Brain microvascular endothelial cell (primary cell): ENCODE measurements around the gene TMEM60.

Experiments
- DNase-seq: peaks from one replicate; pipeline ENCODE4 v3.0.0-alpha.2; 2020
- H3K27ac ChIP-seq: fragments of 250-450 bp; sonication (Bioruptor Pico); 2 replicates; pipeline ENCODE4 v1.5.1; 2020; ENCODE audit warnings: mild to moderate bottlenecking, moderate library complexity
- H3K27me3 ChIP-seq: fragments of 250-450 bp; sonication (Bioruptor Pico); replicated peaks from 2 replicates; pipeline ENCODE4 v1.5.1; 2020; ENCODE audit warnings: mild to moderate bottlenecking
- H3K36me3 ChIP-seq: fragments of 250-450 bp; sonication (Bioruptor Pico); replicated peaks from 2 replicates; pipeline ENCODE4 v1.5.1; 2020; ENCODE audit warnings: mild to moderate bottlenecking
- H3K4me3 ChIP-seq: 2 replicates; pipeline ENCODE4 v1.5.1; 2011; ENCODE audit warnings: low read depth, mild to moderate bottlenecking, control low read depth, low read length, moderate library complexity
- in situ Hi-C: cut with HindIII; loops from 2 replicates; pipeline ENCODE4 v1.10.0; 2017; ENCODE audit warnings: low sequenced_read_pairs, low pct_ligation_motif_present
- TF ChIP-seq, protein P1 (sequence below): IDR thresholded peaks from 2 replicates; pipeline ENCODE4 v1.5.1; 2011; ENCODE audit warnings: low read depth, mild to moderate bottlenecking, moderate library complexity, low read length, control low read depth, inconsistent platforms; ENCODE audit errors: missing control alignments

The TMEM60 gene

DNA sequence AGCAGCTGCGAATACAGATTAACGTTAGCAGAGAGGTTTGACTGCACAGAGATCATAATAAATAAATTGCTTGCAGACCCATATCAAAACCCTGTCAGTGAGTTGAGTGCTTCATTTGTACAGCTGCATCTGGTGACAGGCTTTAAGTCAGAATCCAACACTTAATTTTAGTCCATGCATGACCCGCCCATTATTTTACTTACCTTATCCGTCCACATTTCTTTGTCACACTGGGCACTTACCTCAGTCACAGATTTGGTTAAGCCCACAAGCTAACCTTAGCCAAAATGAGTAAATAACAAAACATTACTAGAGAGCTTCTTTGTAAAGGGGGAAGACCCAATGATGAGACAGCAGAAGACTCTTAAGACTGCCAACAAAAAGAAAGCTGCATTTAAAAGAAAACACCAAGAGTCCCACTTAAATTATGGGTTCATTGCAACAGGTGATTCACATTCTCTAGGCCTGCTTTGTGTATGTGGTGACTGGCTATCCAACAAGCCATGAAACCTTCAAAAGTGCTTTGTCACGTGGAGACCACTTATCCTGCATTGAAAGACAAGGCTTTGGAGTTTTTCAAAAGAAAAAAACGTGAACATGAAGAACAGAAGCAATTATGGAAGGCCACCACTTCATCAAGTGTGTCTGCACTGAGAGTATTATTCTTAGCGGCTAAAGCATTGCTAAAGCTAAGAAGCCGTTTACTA lies 32.6 kb upstream of the TMEM60 start:
- Histone ChIP-seq H3K27ac (no peak overlapping the region), H3K4me3 (no peak overlapping the region), H3K36me3 (no peaks in the 10 kb centered on the region), H3K27me3 (no peaks in the 10 kb centered on the region)
- TF ChIP-seq, protein P1, sequence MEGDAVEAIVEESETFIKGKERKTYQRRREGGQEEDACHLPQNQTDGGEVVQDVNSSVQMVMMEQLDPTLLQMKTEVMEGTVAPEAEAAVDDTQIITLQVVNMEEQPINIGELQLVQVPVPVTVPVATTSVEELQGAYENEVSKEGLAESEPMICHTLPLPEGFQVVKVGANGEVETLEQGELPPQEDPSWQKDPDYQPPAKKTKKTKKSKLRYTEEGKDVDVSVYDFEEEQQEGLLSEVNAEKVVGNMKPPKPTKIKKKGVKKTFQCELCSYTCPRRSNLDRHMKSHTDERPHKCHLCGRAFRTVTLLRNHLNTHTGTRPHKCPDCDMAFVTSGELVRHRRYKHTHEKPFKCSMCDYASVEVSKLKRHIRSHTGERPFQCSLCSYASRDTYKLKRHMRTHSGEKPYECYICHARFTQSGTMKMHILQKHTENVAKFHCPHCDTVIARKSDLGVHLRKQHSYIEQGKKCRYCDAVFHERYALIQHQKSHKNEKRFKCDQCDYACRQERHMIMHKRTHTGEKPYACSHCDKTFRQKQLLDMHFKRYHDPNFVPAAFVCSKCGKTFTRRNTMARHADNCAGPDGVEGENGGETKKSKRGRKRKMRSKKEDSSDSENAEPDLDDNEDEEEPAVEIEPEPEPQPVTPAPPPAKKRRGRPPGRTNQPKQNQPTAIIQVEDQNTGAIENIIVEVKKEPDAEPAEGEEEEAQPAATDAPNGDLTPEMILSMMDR: no peak
- in situ Hi-C loops: no loop called here
- no peak for DNase-seq

DNA sequence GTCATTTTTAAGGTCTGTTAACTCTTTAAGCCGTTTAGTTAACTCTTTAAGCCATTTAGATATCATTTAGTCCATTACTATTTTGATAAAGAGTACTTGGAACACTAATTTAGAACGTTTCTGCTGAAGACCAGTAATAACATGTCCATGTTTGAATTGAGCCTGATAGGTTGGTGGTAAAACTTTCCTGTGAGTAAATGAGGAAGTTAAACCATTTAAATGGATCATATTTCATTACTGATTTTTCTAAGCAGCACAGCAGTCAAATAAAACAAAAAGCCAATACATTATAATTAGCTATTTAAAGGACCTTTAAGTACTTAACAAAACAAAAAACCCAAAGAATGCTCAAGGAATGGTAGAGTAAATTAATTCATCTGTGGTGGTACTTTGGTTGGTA lies 29.8 kb upstream of the TMEM60 start:
- DNase-seq: no peak

DNA sequence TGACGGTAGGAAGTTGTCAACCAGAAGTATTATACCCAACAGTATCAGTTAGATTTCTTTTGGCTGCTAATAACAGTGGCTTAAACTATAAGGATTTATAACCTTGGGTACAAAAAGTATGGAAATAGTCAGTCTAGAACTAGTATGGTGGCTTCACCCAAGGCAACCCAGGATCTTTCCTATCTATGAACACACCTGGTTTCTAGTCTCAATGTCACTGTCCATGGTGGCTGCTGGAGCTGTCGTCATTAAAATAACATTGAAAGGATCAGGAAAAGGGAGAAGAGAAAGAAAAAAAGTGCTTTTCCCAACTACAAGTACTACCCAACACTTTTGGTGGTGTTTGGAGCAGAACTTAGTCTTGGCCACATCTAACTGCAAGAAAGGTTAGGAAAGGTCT lies 28.1 kb upstream of the TMEM60 start:
- in situ Hi-C loops: no loop called here
- Histone ChIP-seq H3K27me3 (no peaks in the 10 kb centered on the region), H3K36me3 (no peaks in the 10 kb centered on the region), H3K27ac (no peak overlapping the region), H3K4me3 (no peak overlapping the region)
- no peak for DNase-seq
- TF ChIP-seq, protein P1: no peak

More for the DNA sequence above, 29.8 kb upstream of the TMEM60 start:
- Histone ChIP-seq H3K4me3 (no peak overlapping the region), H3K27me3 (no peaks in the 10 kb centered on the region), H3K27ac (no peak overlapping the region), H3K36me3 (no peaks in the 10 kb centered on the region)
- TF ChIP-seq, protein P1: no peak
- in situ Hi-C loops: no loop called here

DNA sequence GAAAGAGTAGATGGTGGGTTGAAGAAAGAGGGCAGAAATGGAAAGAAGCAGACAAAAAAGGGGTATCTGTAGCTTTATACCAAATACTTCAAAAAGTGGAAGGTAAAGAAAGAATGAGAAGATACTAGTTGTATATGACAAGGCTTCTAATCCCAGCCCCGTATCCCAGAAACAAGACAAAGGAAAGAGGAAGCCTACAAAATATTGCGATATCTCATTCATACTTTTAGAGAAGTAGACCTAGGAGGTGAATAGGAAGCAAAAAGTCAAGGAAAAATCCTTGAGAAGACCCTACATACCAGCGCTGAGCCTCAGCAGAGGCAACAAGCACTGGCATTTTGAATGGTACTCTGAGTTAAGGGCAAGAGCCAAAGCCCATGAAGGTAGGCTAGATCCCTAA lies 26.9 kb upstream of the TMEM60 start:
- no peak overlapping the region for H3K4me3 ChIP-seq
- TF ChIP-seq, protein P1: no peak
- H3K36me3 ChIP-seq: no peaks in the 10 kb centered on the region
- in situ Hi-C loops: no loop called here
- no peak overlapping the region for H3K27ac ChIP-seq
- no peak for DNase-seq
- no peaks in the 10 kb centered on the region for H3K27me3 ChIP-seq

DNA sequence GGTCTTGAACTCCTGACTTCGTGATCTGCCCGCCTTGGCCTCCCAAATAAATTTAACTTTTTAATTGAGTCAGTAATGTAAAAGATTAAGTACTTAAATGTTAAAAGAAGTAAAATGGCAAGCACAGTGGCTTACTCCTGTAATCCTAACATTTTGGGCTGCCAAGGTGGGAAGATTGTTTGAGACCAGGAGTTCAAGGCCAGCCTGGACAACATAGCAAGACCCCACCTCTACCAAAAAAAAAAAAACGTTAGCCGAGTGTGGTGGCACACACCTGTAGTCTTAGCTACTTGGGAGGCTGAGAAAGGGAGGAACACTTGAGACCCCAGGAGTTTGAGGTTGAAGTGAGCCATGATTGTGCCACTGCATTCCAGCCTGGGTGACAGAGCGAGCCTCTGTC lies 26.4 kb upstream of the TMEM60 start:
- H3K27ac ChIP-seq: no peak overlapping the region
- in situ Hi-C loops: no loop called here
- no peak for DNase-seq
- no peaks in the 10 kb centered on the region for H3K27me3 ChIP-seq
- TF ChIP-seq, protein P1: no peak
- no peak overlapping the region for H3K4me3 ChIP-seq
- no peaks in the 10 kb centered on the region for H3K36me3 ChIP-seq

DNA sequence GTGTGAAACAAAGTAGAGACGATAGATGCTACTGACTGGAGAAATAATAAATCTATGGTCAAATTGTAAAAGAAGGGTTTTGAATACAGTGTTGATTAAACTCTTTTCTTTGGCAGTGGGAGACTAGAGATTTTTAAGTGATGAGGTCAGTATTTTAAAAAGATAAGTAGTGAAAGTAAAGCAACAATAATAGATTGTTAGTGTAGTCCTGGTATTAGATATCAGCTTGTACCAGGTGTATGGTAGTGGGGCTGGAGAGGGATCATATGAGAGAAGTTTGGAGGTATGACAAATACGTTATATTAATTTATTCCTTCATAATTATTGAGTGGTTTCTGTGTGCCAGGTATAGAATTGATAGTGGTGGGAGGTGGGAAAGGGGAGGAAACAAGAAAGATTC lies 25.6 kb upstream of the TMEM60 start:
- no peak overlapping the region for H3K4me3 ChIP-seq
- no peak overlapping the region for H3K27ac ChIP-seq
- H3K27me3 ChIP-seq: no peaks in the 10 kb centered on the region
- no peaks in the 10 kb centered on the region for H3K36me3 ChIP-seq
- no peak for DNase-seq
- TF ChIP-seq, protein P1: no peak
- in situ Hi-C loops: no loop called here
